NT2/D1 (cell line): ENCODE results near the gene PPP1R12B.
"Not testable (repeated sequence)": the region's sequence is repeated elsewhere in the genome, so short reads cannot be mapped to it uniquely, and the experiment has no call there.

ENCODE experiments used
- SUZ12 ChIP-seq: IDR thresholded peaks from 2 replicates; pipeline ENCODE4 v1.6.1; 2011; ENCODE audit not compliant: insufficient read length, insufficient read depth; ENCODE audit errors: extremely low read depth
- YY1 ChIP-seq: IDR thresholded peaks from 2 replicates; pipeline ENCODE4 v1.6.1; 2011; ENCODE audit not compliant: insufficient read length, insufficient read depth
- ZNF274 ChIP-seq: IDR thresholded peaks from 2 replicates; pipeline ENCODE4 v1.6.1; 2011; ENCODE audit warnings: mild to moderate bottlenecking, low read depth, low read length

DNA sequence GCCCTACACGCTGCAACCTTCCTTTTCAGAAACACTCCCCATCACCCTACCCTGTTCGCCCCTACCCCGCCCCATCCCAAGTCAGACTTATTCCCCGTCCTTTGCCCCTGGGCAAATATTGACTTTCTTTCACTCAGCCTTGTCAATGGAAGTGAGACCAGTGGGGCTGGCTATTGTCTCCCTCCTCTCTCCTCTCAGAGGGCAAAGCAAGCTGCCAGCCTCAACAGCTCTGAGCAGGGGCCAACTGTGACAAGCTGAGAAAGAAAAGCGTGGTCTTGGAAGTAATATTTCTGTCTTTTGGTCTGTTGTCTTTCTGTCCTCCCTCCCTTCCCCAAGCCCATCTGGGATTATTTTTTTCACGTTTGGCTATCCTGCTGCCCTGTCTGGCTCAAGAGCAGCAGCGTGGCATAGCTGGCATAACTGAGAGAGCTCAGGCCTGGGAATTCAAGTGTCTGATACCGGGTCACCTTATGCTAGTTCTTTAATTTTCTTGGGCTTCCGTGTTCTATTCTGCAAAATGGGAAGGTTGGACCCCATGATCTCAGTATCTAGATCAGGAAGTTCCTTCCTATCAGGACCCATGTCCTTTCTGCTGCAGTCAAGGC lies 290.3 kb downstream of the PPP1R12B start:
- TF ChIP-seq ZNF274, YY1, SUZ12: not testable (repeated sequence)
